H1 (cell line): ENCODE data around the gene RAD51B. TPM values are rescaled to one million over a fixed set of nuclear protein-coding genes. Genes with fewer than 3 reads are reported as not detected.

Experiments used
- CTCF ChIA-PET: fragments of 300-600 bp; sonication (Branson Sonifier 250); formaldehyde crosslinking; loops from one replicate; lab custom pipeline; 2021; ENCODE audit not compliant: partially characterized antibody; lab: Charles Lee
- POLR2A ChIA-PET: fragments of 300-600 bp; sonication (Branson Sonifier 250); formaldehyde crosslinking; loops from one replicate; lab custom pipeline; 2021; ENCODE audit warnings: inconsistent platforms; ENCODE audit not compliant: partially characterized antibody; lab: Charles Lee
- DNase-seq, 2 experiments: peaks; one replicate each; pipeline versions ENCODE4 v3.0.0 to v3.0.0-alpha.2; 2010 to 2022; ENCODE audit warnings: low spot score in 2 of 2, low read depth in 1 of 2, mixed read lengths in 1 of 2
- FAIRE-seq: peaks from 2 replicates; lab custom pipeline; 2011; peaks lifted over from hg19 to GRCh38; lab: Jason Lieb, UNC
- H2AFZ ChIP-seq: 2 replicates; pipeline ENCODE4 v1.8.1; 2012; ENCODE audit warnings: low read length, inconsistent platforms
- H2AK5ac ChIP-seq: 2 replicates; pipeline ENCODE4 v1.6.1; 2013; ENCODE audit warnings: low read depth, low read length
- H2BK120ac ChIP-seq: replicated peaks from 2 replicates; pipeline ENCODE3; 2013; ENCODE audit warnings: low read depth, low read length, inconsistent platforms
- H2BK12ac ChIP-seq: 2 replicates; pipeline ENCODE4 v1.6.1; 2013; ENCODE audit warnings: low read depth, low read length
- H2BK15ac ChIP-seq: 2 replicates; pipeline ENCODE4 v1.6.1; 2013; ENCODE audit warnings: low read length
- H2BK20ac ChIP-seq: 2 replicates; pipeline ENCODE4 v1.6.1; 2013; ENCODE audit warnings: low read length
- H2BK5ac ChIP-seq: 2 replicates; pipeline ENCODE4 v1.6.1; 2013; ENCODE audit warnings: low read depth, low read length
- H3K14ac ChIP-seq: 2 replicates; pipeline ENCODE4 v1.6.1; 2013; ENCODE audit warnings: inconsistent platforms; ENCODE audit not compliant: insufficient read length
- H3K18ac ChIP-seq: 2 replicates; pipeline ENCODE4 v1.6.1; 2013; ENCODE audit warnings: low read length; ENCODE audit errors: extremely low read depth
- H3K23ac ChIP-seq: 2 replicates; pipeline ENCODE4 v1.6.1; 2013; ENCODE audit warnings: inconsistent platforms; ENCODE audit not compliant: insufficient read length
- H3K23me2 ChIP-seq: 2 replicates; pipeline ENCODE4 v1.6.1; 2013; ENCODE audit warnings: low read depth, low read length
- H3K27ac ChIP-seq: 2 replicates; pipeline ENCODE4 v1.6.1; 2011; ENCODE audit warnings: low read depth, low read length, inconsistent platforms
- H3K27me3 ChIP-seq, 4 experiments: replicated peaks in 1 of 4; 1 replicate in 1 of 4; 2 replicates in 3 of 4; pipeline versions ENCODE4 v1.6.1 to v1.8.1; 2011 to 2013; ENCODE audit warnings: low read length in 3 of 4, mild to moderate bottlenecking in 3 of 4, inconsistent platforms in 2 of 4, mixed read lengths in 2 of 4, moderate library complexity in 1 of 4; ENCODE audit not compliant: control insufficient read depth in 3 of 4, insufficient read depth in 3 of 4; ENCODE audit errors: extremely low read depth in 1 of 4
- H3K36me3 ChIP-seq, 4 experiments: 2 replicates each; pipeline versions ENCODE4 v1.6.1 to v1.8.1; 2011 to 2013; ENCODE audit warnings: mild to moderate bottlenecking in 4 of 4, low read length in 3 of 4, moderate library complexity in 2 of 4, control low read depth in 1 of 4, inconsistent platforms in 1 of 4; ENCODE audit not compliant: insufficient read depth in 4 of 4, control insufficient read depth in 2 of 4
- H3K4ac ChIP-seq: replicated peaks from 2 replicates; pipeline ENCODE3; 2013; ENCODE audit warnings: low read length, low read depth, mixed read lengths, inconsistent platforms; ENCODE audit not compliant: insufficient read length
- H3K4me1 ChIP-seq, 4 experiments: replicated peaks in 1 of 4; 1 replicate in 1 of 4; 2 replicates in 3 of 4; pipeline versions ENCODE4 v1.6.1 to v1.8.1; 2011 to 2013; ENCODE audit warnings: low read length in 3 of 4, inconsistent platforms in 2 of 4, mixed read lengths in 1 of 4; ENCODE audit not compliant: insufficient read depth in 4 of 4, control insufficient read depth in 3 of 4
- H3K4me2 ChIP-seq, 2 experiments: 2 replicates each; pipeline versions ENCODE4 v1.6.1 to v1.8.1; 2011 to 2013; ENCODE audit warnings: low read depth in 2 of 2, low read length in 2 of 2, control low read depth in 1 of 2, inconsistent platforms in 1 of 2, mild to moderate bottlenecking in 1 of 2; ENCODE audit not compliant: insufficient read depth in 1 of 2
- H3K4me3 ChIP-seq, 4 experiments: fragments of 200-600, 300-600 bp in 1 of 4; sonication (generic), shearing (Covaris generic), sonication (Bioruptor Twin) in 1 of 4; 2 replicates each; pipeline versions ENCODE4 v1.5.1 to v1.8.1; 2011 to 2016; ENCODE audit warnings: low read length in 4 of 4, low read depth in 3 of 4, control low read depth in 2 of 4, inconsistent platforms in 2 of 4, mild to moderate bottlenecking in 2 of 4, mixed read lengths in 1 of 4, moderate library complexity in 1 of 4; ENCODE audit not compliant: insufficient read depth in 2 of 4; ENCODE audit errors: extremely low read depth in 1 of 4
- H3K56ac ChIP-seq: replicated peaks from 2 replicates; pipeline ENCODE3; 2013; ENCODE audit warnings: low read depth, mild to moderate bottlenecking, mixed read lengths, low read length, inconsistent platforms; ENCODE audit not compliant: insufficient read length
- H3K79me1 ChIP-seq: 2 replicates; pipeline ENCODE4 v1.6.1; 2013; ENCODE audit warnings: low read depth, low read length, control low read depth
- H3K79me2 ChIP-seq, 2 experiments: 2 replicates each; pipeline versions ENCODE4 v1.6.1 to v1.8.1; 2012 to 2013; ENCODE audit warnings: low read length in 2 of 2, mild to moderate bottlenecking in 2 of 2, inconsistent platforms in 1 of 2; ENCODE audit not compliant: insufficient read depth in 2 of 2, control insufficient read depth in 1 of 2
- H3K9ac ChIP-seq, 4 experiments: replicated peaks in 1 of 4; 1 replicate in 1 of 4; 2 replicates in 3 of 4; pipeline versions ENCODE4 v1.6.1 to v1.8.1; 2011 to 2013; ENCODE audit warnings: low read depth in 3 of 4, low read length in 3 of 4, control low read depth in 2 of 4, mild to moderate bottlenecking in 2 of 4, moderate library complexity in 2 of 4, inconsistent platforms in 1 of 4; ENCODE audit errors: extremely low read depth in 1 of 4
- H3K9me3 ChIP-seq, 2 experiments: 2 replicates each; pipeline versions ENCODE4 v1.6.1 to v1.8.1; 2012 to 2013; ENCODE audit warnings: mild to moderate bottlenecking in 2 of 2, moderate library complexity in 2 of 2, control low read depth in 1 of 2, inconsistent platforms in 1 of 2, low read depth in 1 of 2, low read length in 1 of 2, mixed read lengths in 1 of 2; ENCODE audit not compliant: insufficient read depth in 2 of 2
- H4K20me1 ChIP-seq, 2 experiments: replicated peaks in 1 of 2; 2 replicates each; pipeline versions ENCODE3 to v1.8.1; 2011 to 2013; ENCODE audit warnings: inconsistent platforms in 2 of 2, low read length in 2 of 2, mild to moderate bottlenecking in 1 of 2; ENCODE audit not compliant: insufficient read depth in 2 of 2, control insufficient read depth in 1 of 2
- H4K5ac ChIP-seq: 2 replicates; pipeline ENCODE4 v1.6.1; 2013; ENCODE audit warnings: low read length, low read depth, mixed read lengths, inconsistent platforms; ENCODE audit not compliant: insufficient read length
- H4K8ac ChIP-seq: 2 replicates; pipeline ENCODE4 v1.8.0; 2013; ENCODE audit warnings: mild to moderate bottlenecking, moderate library complexity, low read length, inconsistent platforms; ENCODE audit not compliant: insufficient read depth; ENCODE audit errors: extremely low read depth
- H4K91ac ChIP-seq: replicated peaks from 2 replicates; pipeline ENCODE3; 2013; ENCODE audit warnings: low read length, mixed read lengths, inconsistent platforms; ENCODE audit not compliant: insufficient read length
- BCL11A ChIP-seq, 2 experiments: IDR thresholded peaks; one replicate each; pipeline ENCODE4 v1.6.1; 2011; ENCODE audit warnings: low read depth in 2 of 2, low read length in 2 of 2, mild to moderate bottlenecking in 2 of 2
- CHD1 ChIP-seq: IDR thresholded peaks from 2 replicates; pipeline ENCODE4 v1.6.1; 2012; ENCODE audit warnings: low read depth, low read length, improper control_type of control experiment
- CTBP2 ChIP-seq: IDR thresholded peaks from 2 replicates; pipeline ENCODE4 v1.7.0; 2011; ENCODE audit warnings: borderline replicate concordance, mild to moderate bottlenecking, moderate library complexity, mixed read lengths, low read length; ENCODE audit not compliant: insufficient read depth, insufficient read length
- EP300 ChIP-seq, 2 experiments: IDR thresholded peaks; 1 replicate in 1 of 2; 2 replicates in 1 of 2; pipeline ENCODE4 v1.6.1; 2011 to 2012; ENCODE audit warnings: low read depth in 2 of 2, low read length in 2 of 2, mild to moderate bottlenecking in 2 of 2, borderline replicate concordance in 1 of 2, inconsistent platforms in 1 of 2, moderate library complexity in 1 of 2
- GABPA ChIP-seq: IDR thresholded peaks from 2 replicates; pipeline ENCODE4 v1.6.1; 2011; ENCODE audit warnings: mild to moderate bottlenecking, low read length, moderate library complexity, borderline replicate concordance; ENCODE audit not compliant: insufficient read depth
- HDAC2 ChIP-seq, 2 experiments: fragments of 300-600 bp in 1 of 2; sonication (generic) in 1 of 2; IDR thresholded peaks; 2 replicates each; pipeline ENCODE4 v1.6.1; 2011 to 2012; ENCODE audit warnings: low read depth in 2 of 2, low read length in 2 of 2, mild to moderate bottlenecking in 2 of 2, moderate library complexity in 2 of 2, borderline replicate concordance in 1 of 2, inconsistent platforms in 1 of 2
- KDM5A ChIP-seq: fragments of 200-600 bp; IDR thresholded peaks from 2 replicates; pipeline ENCODE4 v1.7.1; 2012; ENCODE audit warnings: mild to moderate bottlenecking, low read length, inconsistent platforms, mixed read lengths
- MAX ChIP-seq: IDR thresholded peaks from 2 replicates; pipeline ENCODE4 v1.6.1; 2012; ENCODE audit warnings: inconsistent platforms
- RXRA ChIP-seq: IDR thresholded peaks from 2 replicates; pipeline ENCODE4 v1.6.1; 2011; ENCODE audit warnings: low read depth, mild to moderate bottlenecking, low read length, moderate library complexity; ENCODE audit not compliant: insufficient read depth
- SP1 ChIP-seq: IDR thresholded peaks from 2 replicates; pipeline ENCODE4 v1.6.1; 2011; ENCODE audit warnings: low read depth, low read length
- SP2 ChIP-seq: IDR thresholded peaks from 2 replicates; pipeline ENCODE4 v1.6.1; 2012; ENCODE audit warnings: mild to moderate bottlenecking, low read length, inconsistent platforms
- SRF ChIP-seq: IDR thresholded peaks from 2 replicates; pipeline ENCODE4 v1.6.1; 2011; ENCODE audit warnings: mild to moderate bottlenecking, low read depth, low read length, moderate library complexity
- TAF1 ChIP-seq: IDR thresholded peaks from 2 replicates; pipeline ENCODE4 v1.6.1; 2011; ENCODE audit warnings: mild to moderate bottlenecking, low read depth, low read length
- TCF12 ChIP-seq: IDR thresholded peaks from 2 replicates; pipeline ENCODE4 v1.6.1; 2011; ENCODE audit warnings: low read depth, mild to moderate bottlenecking, low read length
- WGBS, 2 experiments: shearing (Covaris generic) in 1 of 2; methylation state at CpG; one replicate each; pipeline versions ENCODE4 v1.1.6 to v1.1.7; 2013 to 2015; ENCODE audit warnings: low lambda C conversion rate in 2 of 2, mixed read lengths in 2 of 2, inconsistent platforms in 1 of 2, low coverage in 1 of 2, missing lambda C conversion rate in 1 of 2; ENCODE audit not compliant: insufficient replicate concordance in 2 of 2, insufficient coverage in 1 of 2, insufficient read length in 1 of 2; ENCODE audit errors: extremely low coverage in 1 of 2, missing lambda C conversion rate in 1 of 2; 5-methylcytosine and 5-hydroxymethylcytosine counted together
- polyA plus RNA-seq, 7 experiments: library from polyadenylated mRNA; depleted of rRNA in 3 of 7; stranded (reverse) in 5 of 7; unstranded in 2 of 7; fragments of >200 nt in 5 of 7; fragments of 200-250 nt in 2 of 7; gene quantifications; 1 replicate in 5 of 7; 2 replicates in 1 of 7; 4 replicates in 1 of 7; pipeline versions ENCODE4 v1.2.1 to v1.2.3, GENCODE V29; 2011 to 2013; ENCODE audit warnings: missing spikeins in 2 of 7, mixed read lengths in 2 of 7
- total RNA-seq: library from RNA; stranded (reverse); fragmentation: NEBNext Ultra II Directional; extraction: Animal tissue kit (Norgen Biotek cat#: 25700); gene quantifications from 2 replicates; pipeline ENCODE4 v1.2.1, GENCODE V29; 2021

RAD51B gene
- total and polyA plus RNA-seq, 2 of the 8 experiments (the other 6 are each of a cell fraction or from before 2014, with no cell fraction given), result 3.9 to 14.9 TPM

DNA sequence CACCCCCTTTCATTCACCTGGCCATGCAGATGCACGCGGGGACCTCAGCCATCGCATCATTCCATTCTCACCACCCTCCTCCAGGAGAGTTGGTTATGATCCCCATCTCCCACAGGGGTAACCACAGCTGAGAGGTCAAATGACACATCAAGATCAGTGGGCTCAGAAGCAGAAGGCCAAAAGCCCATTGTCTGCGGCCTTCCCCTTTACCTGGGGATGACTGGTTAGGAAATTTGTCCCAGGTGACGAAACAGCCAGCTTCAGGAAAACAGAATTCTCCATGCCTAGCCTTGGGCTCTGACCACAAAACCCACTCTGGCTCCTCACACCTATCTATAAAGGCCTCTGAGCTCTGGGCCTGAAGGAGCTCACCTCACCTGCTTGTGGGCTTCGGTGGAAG lies 937.2 kb downstream of the RAD51B start:
- CTCF ChIA-PET, result interaction anchor here (0.7 to 4.4 kb wide), 7 partner anchors 16 to 493 kb away, joined by 3 to 27 read pairs (median 4); no protein-coding TSS in a partner anchor
- H3K4me3 ChIP-seq, result no peak overlapping the region
- TF ChIP-seq GABPA, result no peak
- TF ChIP-seq MAX, result no peak
- TF ChIP-seq EP300 (IDR thresholded peaks at IDR 0.05; ENCODE audit: borderline replicate concordance in 1 of 2, low read depth in 2 of 2, low read length in 2 of 2), result no peak
- TF ChIP-seq TCF12, result no peak
- TF ChIP-seq HDAC2 (IDR thresholded peaks at IDR 0.05; ENCODE audit: borderline replicate concordance in 1 of 2, low read depth in 2 of 2, low read length in 2 of 2), result no peak
- TF ChIP-seq TAF1, result no peak
- no peak for TF ChIP-seq RXRA
- TF ChIP-seq CTBP2, result no peak
- no peak for TF ChIP-seq SP2
- TF ChIP-seq BCL11A (IDR thresholded peaks at IDR 0.05; ENCODE audit: low read depth in 2 of 2, low read length in 2 of 2), result no peak
- TF ChIP-seq SP1, result no peak
- no peak for TF ChIP-seq KDM5A
- TF ChIP-seq SRF, result no peak
- TF ChIP-seq CHD1, result no peak

More for the DNA sequence above, 937.2 kb downstream of the RAD51B start:
- FAIRE-seq, result no peak
- no peak overlapping the region for H2AK5ac ChIP-seq
- no peak overlapping the region for H2BK15ac ChIP-seq
- H3K23ac ChIP-seq, result no peak overlapping the region
- no peak overlapping the region for H3K56ac ChIP-seq
- no peak overlapping the region for H2AFZ ChIP-seq
- H3K9me3 ChIP-seq, result no peaks in the 10 kb centered on the region
- no peaks in the 10 kb centered on the region for H3K79me2 ChIP-seq
- H3K18ac ChIP-seq, result no peak overlapping the region
- no peak for DNase-seq
- H2BK120ac ChIP-seq, result no peak overlapping the region
- H3K27ac ChIP-seq, result no peak overlapping the region
- no peak overlapping the region for H2BK20ac ChIP-seq
- POLR2A ChIA-PET, result interaction anchor here (1.4 to 2.5 kb wide), 3 partner anchors 8 to 36 kb away, joined by 3 to 6 read pairs (median 6); partner anchors contain the start of gene ZFP36L1
- H3K23me2 ChIP-seq, result no peaks in the 10 kb centered on the region
- H2BK12ac ChIP-seq, result no peak overlapping the region
- H4K91ac ChIP-seq, result no peak overlapping the region
- H4K5ac ChIP-seq, result no peak overlapping the region
- H3K4me1 ChIP-seq, result peaks cover 0 to 3% (median 0%) of the 10 kb centered on the region in 4 experiments; a peak in 1 of 7 replicates
- no peak overlapping the region for H3K4me2 ChIP-seq
- H3K9ac ChIP-seq, result no peak overlapping the region
- no peaks in the 10 kb centered on the region for H4K20me1 ChIP-seq
- H3K4ac ChIP-seq, result no peak overlapping the region
- no peaks in the 10 kb centered on the region for H3K79me1 ChIP-seq
- H3K27me3 ChIP-seq, result no peaks in the 10 kb centered on the region
- H3K14ac ChIP-seq, result no peak overlapping the region
- no peak overlapping the region for H4K8ac ChIP-seq
- no peaks in the 10 kb centered on the region for H3K36me3 ChIP-seq
- H2BK5ac ChIP-seq, result no peak overlapping the region
- WGBS, 2 experiments, result 82% methylated on average over 6 of the region's 6 CpGs; no CpG with 5 or more reads in 1 of the 2 experiments
